Stimulated activated CD4-positive, alpha-beta T cell treated with anti-CD3 and anti-CD28 coated beads, Interleukin-4, amount 100 ng/mL, for 4 hours (primary cell): Measurements from ENCODE around the gene MYBBP1A.

Experiments
- DNase-seq, 2 experiments: peaks; one replicate each; pipeline ENCODE4 v3.0.0-alpha.2; 2020

MYBBP1A gene

DNA sequence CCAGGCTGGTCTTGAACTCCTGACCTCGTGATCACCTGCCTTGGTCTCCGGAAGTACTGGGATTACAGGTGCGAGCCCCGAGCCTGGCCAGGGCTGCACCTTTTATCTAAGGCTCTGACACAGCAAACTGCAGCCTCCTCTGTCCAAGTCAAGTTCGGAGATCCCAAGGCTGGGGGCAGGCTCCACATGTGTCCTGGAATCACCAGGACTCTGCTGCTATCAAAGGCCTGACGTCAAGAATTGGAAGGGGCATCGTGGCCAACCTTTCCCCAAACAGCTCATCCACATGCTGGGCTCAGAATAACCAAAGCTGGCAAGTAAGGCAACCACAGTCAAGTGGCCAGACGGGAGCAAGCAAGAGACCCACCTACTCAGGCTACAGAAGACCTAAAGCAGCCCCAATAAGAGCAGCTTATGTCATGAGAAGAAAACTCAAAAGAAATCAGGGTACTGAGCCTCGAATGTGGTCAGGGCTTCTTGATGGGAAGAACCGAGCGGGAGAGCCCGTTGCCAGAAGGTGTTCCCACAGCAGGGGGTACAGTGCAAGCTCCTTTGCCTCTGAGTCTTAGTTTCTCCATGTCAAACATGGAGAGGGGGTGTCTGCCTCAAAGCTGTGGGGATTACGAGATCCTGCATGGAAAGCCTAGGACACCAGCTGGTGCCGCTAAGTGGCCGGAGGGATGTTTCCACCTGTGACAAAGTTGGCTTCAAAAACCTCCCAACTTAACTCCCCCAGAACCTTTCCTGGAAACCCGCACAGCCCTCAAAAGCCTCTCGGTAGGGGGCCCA lies 7.9 kb downstream of the MYBBP1A start:
- no peak for DNase-seq

- DNase-seq, result no peak
Observed at GRCh38 chr17:4545217-4545951, 9.8 kb downstream of the MYBBP1A start.

DNA sequence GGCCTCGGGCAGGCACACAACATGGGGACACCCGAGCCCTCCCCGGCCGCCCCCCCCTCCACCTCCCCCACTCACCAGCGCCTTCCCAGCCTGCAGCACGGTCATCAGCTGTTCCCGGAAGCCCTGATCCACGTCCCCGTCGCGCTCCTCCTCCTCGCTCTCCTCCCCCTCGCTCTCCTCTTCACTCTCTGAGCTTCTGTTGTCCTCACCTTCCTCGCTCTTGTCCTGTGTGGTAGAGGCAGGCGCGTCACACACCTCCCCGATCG lies 10.3 kb downstream of the MYBBP1A start:
- no peak for DNase-seq

GRCh38 chr17:4544135-4544950 lies 10.8 kb downstream of the MYBBP1A start:
- no peak for DNase-seq

DNA sequence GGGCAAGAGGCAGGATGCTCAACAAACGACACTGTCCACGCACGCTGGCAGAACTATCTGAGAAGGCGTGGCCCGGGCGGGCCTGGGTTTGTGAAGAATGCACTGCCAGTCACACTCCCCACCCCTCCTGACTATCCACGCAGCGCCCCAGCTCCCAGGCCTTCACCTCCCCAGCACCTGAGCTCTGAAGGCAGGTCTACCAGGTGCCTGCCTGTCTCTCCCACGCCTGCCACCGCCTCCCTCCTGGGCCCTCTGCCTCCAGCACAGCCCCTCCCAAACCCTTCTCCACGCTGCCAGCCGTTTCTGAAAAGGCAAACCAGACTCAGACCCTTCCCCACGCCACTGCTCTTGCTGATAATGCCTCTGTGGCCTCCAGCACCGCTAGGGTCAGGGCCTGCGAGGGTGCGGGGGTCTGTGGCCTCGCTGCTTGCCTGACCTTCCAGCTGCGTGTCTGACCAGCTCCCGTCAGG lies 11.6 kb downstream of the MYBBP1A start:
- DNase-seq, result no peak

- no peak for DNase-seq
Observed at GRCh38 chr17:4542726-4543191, 12.4 kb downstream of the MYBBP1A start.

GRCh38 chr17:4542003-4542725 lies 13.0 kb downstream of the MYBBP1A start:
- DNase-seq, result no peak

DNA sequence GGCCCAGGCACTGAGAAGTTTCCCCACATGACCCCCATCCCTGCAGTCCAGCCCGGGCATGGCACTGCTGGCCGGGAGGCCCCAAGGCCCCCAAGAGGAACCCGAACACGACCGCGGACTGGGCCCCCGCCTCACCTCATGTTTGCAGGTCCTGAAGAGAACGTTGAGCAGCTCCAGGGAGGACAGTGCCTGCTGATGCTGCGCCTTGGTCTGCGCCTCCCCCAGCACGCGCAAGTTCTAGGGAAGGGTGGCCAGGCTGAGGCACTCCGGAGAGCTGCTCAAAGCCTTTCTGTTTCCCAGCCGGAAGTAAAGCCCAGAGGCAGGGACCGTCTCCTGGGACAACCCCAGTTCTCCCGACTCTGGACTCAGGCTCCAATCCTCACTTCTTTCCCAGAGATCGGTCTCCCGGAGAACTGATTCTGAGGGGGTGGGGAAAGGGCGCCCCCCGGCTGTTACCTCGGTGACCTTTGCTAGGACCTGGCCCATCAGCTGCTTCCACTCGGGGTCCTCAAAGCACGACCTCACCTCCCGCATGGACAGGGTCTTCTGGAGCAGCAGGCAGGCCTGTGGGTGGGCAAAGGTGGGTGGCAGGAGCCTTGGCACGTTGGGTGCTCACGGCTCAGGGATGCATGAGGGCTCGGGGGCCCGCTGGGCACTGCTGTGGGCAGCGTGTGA lies 13.7 kb downstream of the MYBBP1A start:
- DNase-seq, result no peak

- no peak for DNase-seq
Observed at GRCh38 chr17:4540687-4541327, 14.4 kb downstream of the MYBBP1A start.

GRCh38 chr17:4540224-4540651 lies 14.9 kb downstream of the MYBBP1A start:
- no peak for DNase-seq

DNA sequence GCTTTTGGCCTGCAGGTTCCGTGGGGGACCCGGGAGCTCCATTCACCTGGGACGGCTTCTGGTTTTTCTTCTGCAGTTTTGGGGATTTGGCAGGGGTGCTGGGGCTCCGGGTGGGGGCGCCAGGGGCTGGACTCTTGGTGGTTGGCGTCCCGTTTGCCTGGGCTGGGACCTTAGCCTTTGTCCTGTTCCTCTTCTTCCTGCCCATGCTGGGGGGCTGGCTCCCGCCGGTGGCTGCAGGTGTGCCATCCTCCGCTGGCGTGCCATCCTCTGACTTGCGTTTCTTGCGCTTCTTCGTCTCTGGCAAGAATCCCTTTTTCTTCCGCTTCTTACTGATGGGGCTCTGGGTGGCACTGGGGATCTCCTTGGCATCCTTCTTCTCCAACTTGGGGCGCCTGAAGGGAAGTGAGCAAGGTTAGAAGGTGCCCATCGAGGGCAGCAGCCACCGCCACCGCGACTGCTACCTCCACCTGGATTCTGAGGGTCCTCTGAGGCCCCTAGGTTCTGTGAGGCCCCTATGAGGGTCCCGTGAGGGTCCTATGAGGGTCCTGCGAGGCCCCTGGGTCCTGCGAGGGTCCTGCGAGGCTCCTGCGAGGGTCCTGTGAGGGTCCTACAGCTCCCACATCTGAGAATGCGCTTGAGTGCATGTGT lies 15.5 kb downstream of the MYBBP1A start:
- DNase-seq, result no peak

- DNase-seq, result no peak
Observed at GRCh38 chr17:4539025-4539424, 16.2 kb downstream of the MYBBP1A start.

DNA sequence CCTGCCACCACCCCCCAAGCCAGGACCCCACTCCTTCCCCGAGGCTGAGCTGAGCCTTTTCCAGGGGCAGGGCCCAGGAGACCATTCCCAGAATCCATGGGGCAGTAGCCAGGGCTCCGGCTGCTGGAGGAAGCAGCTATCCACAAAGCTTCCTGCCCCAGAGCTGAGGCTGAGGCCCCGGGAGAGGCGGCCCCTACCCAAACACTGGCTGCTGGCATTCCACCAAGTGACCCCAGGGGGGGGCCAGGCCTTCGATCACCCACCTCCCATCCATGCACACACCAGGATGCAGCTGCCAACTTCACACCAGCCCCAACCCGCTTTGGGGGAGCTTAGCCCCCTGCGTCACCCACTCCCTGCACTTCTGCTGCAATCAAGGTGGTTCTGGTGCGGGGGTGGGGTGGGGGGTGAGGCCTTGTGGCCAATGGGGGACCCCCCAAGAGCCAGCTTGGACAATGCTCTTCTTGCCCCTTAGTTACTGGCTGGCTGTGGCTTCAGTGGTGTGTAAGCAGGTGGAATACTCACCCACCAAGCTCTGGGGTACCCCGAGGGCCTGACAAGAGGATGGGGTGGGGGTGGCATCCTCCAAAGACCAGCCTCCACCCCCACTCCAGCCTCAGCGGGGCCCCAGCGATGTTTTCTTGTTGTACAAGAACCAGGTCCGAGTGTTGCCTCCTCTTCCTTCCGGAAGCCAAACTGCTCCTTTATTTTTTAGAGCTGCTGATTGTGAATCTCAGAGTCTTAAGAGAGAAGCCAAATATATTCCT lies 16.8 kb downstream of the MYBBP1A start:
- no peak for DNase-seq

DNA sequence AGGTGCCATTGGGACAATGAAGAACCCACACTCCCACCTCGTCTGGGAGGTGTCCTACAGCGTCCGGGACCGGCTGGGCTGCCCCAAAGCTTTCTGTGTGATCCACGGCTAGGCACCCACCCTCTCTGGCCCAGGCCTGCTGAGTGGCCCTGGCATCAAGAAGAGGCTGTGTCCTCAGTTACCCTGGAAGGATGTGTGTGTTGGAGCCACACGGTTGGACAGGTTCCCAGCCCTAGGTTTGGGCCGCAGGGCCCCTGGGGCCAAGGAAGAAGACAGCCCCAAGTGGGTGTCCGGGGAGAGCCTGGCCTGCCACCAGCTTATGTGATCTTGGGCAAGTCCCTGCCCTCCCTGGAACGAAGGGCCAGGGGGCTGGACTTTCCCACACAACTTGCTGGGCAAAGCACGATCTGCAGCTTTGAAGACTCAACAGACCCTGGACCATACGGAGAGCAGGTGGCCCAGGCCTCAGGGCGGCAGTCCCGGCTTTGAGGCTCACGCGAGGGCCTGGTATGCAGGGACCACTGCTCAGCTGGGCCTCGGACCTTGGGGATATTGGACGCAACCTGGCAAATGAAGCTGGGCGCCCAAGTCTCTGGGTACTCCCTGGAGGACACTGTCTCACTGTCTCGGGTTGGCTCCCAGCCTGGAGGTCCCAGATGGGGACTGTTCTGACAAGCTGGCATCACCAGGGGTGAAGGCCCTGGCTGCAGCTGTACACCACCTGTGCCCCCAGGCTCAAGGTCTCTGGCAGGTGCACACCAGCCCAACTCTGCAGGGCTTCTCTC lies 17.5 kb downstream of the MYBBP1A start:
- no peak for DNase-seq

DNA sequence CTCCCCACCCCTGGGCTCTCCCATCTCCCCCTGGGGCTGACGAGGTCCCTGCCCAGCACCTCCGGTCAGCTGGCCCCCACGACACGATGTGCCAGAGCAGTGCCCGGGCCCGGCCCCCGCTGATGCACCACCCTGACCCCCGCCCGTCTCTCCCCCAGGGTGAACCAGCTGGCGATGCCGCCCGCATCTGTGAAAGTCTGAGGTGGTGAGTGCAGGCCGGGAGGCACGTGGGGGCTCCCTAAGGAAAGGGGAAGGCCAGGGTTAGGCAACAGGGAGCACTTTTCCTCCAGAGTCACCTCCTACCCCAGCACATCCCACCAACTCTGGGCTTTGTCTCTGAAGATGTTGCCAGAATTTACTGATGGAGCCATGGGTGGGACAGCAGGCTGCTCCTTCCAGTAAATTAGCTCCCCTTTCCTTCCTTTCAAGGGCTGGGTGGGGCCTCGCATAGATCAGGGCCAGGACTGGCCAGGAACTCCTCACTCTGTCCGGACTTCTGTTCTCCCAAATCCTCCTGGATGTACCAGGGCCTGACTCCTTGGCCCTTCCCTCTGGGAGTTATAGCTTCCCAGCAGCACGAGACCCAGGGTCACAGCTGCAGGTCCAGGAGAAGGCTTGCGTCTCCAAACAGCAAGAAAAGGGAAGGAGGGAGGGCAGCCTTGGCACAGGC lies 18.3 kb downstream of the MYBBP1A start:
- no peak for DNase-seq

DNA sequence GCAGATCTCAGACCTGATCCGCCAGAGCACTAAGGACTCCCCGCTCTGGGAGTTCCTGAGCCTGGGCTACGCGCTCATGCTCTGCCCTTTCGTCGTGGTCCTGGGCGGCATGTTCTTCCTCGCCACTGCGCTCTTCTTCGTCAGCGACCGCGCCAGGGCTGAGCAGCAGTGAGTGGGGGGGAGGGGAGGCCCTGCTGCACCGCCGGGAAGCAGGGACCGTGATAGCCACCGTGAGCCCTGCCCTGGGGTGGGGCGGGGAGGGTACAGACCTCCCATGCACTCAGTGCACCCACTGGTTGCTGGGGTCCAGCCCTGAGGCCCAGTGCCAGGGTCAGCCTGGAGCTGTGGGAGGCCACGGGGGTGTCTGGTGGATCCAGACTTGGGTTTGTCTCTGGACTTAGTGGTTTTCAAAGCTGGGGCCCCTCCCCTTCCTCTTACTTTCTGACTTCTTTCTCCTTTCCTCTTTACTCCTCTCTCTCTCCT lies 18.9 kb downstream of the MYBBP1A start:
- DNase-seq, result no peak

GRCh38 chr17:4535667-4536258 lies 19.4 kb downstream of the MYBBP1A start:
- no peak for DNase-seq

GRCh38 chr17:4534928-4535666 lies 20.1 kb downstream of the MYBBP1A start:
- DNase-seq, result no peak
